Pancreas (tissue), 10 donors: Measurements from ENCODE around the gene COG8. TPM values are rescaled to one million over a fixed set of nuclear protein-coding genes. Genes with fewer than 3 reads are reported as not detected.
"Not testable (repeated sequence)": the region's sequence is repeated elsewhere in the genome, so short reads cannot be mapped to it uniquely, and the experiment has no call there.

Experiments used
- ATAC-seq, 4 donors: fragments of 200-7000 bp; cut with Tn5 transposase; one replicate each; pipeline versions ENCODE4 v1.8.0 to v1.9.1; 2020; ENCODE audit warnings: mild to moderate bottlenecking in 4 of 4, moderate library complexity in 4 of 4
- DNase-seq, 6 donors: peaks; one replicate each; pipeline ENCODE4 v3.0.0-alpha.2; 2020
- FAIRE-seq: peaks from 2 replicates; lab custom pipeline; 2012; peaks lifted over from hg19 to GRCh38; lab: Jason Lieb, UNC
- H3K27ac ChIP-seq, 4 donors: fragments of 200-600 bp; sonication (generic); 1 replicate in 3 of 4; 2 replicates in 1 of 4; pipeline versions ENCODE4 v1.5.0 to v1.8.0; 2020
- H3K27me3 ChIP-seq, 4 donors: fragments of 200-600 bp; one replicate each; pipeline ENCODE4 v1.8.0; 2021
- H3K36me3 ChIP-seq, 3 donors: fragments of 200-600 bp; sonication (generic) in 1 of 3; one replicate each; pipeline versions ENCODE4 v1.5.0 to v1.8.0; 2020 to 2021
- H3K4me1 ChIP-seq, 3 donors: fragments of 200-600 bp; one replicate each; pipeline ENCODE4 v1.8.0; 2021
- H3K4me3 ChIP-seq, 4 donors: fragments of 200-600 bp; sonication (generic) in 2 of 4; one replicate each; pipeline versions ENCODE4 v1.5.0 to v1.8.0; 2020 to 2021
- H3K9me3 ChIP-seq, 4 donors: fragments of 200-600 bp; one replicate each; pipeline ENCODE4 v1.8.0; 2021
- WGBS, 2 donors: extraction: QIAGEN DNeasy Blood & Tissue Kit; methylation state at CpG; one replicate each; pipeline ENCODE4 v1.1.7; 2013; 5-methylcytosine and 5-hydroxymethylcytosine counted together
- intact Hi-C, 3 donors: fragments of 100-400 bp; cut with DNase I; formaldehyde crosslinking; loops; one replicate each; pipeline versions ENCODE4 v1.11.1 to v1.14.2; 2022
- polyA plus RNA-seq, 2 donors: library from polyadenylated mRNA; stranded (reverse); fragments of 200-250 nt; gene quantifications; one replicate each; pipeline ENCODE4 v1.2.3, GENCODE V29; 2013
- total RNA-seq, 6 donors: library from RNA; stranded (reverse); fragmentation: NEBNext Ultra II Directional in 4 of 6; extraction: Animal tissue kit (Norgen Biotek cat#: 25700) in 4 of 6; gene quantifications; one replicate each; pipeline versions ENCODE4 v1.2.1 to v1.2.4, GENCODE V29; 2021 to 2023
- TF ChIP-seq, protein P1 (sequence below), 4 donors: fragments of 200-600 bp; sonication (generic) in 3 of 4; IDR thresholded peaks; one replicate each; pipeline versions ENCODE4 v1.5.0 to v1.8.0; 2021; ENCODE audit warnings: antibody characterized with exemption in 4 of 4
- donor health status: healthy with polysubstance abuse.
- donor health status: DM: no; HTN: no; CAD: no; lungs with moderate emphysema.
- donor health status: DM: no; HTN: no; CAD: no.
- donor health status: control.
- donor health status: control.
- donor health status: Bipolar disorder and iron deficiency.
- donor health status: DM: yes; HTN: yes; CAD: no.
- donor health status: DM: no; HTN: no; CAD: no.
- donor health status: DM: no; HTN: no; CAD: no.
- donor health status: DM: yes; HTN: yes; CAD: no.

The COG8 gene
- total and polyA plus RNA-seq, 8 donors = 16.2 to 29.0 (median 20.4) TPM

DNA sequence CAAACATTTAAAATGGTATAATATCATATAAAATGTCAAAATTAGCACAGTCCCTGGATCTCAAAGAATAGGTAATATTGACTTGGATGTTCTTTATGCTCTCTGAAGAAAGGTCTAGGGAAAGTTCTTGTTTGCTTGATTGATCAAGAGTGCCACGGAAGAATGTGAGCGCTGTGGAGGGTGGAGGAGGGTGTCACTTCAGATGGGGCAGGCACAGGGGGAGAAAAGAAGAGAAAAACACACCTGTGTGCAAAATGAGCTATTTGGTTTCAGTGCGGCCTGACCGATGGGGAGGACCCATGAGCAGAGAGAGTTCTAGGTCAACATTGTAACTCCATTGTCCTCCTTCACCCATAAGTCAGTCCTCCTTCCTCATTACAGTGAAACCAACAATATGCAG, 37.1 kb downstream of the COG8 start:
- FAIRE-seq = no peak
- DNase-seq = no peak
- WGBS, 2 donors = 91% methylated on average over 4 of the region's 4 CpGs
- H3K9me3 ChIP-seq = no peaks in the 10 kb centered on the region
- ATAC-seq = no peak
- TF ChIP-seq, protein P1, sequence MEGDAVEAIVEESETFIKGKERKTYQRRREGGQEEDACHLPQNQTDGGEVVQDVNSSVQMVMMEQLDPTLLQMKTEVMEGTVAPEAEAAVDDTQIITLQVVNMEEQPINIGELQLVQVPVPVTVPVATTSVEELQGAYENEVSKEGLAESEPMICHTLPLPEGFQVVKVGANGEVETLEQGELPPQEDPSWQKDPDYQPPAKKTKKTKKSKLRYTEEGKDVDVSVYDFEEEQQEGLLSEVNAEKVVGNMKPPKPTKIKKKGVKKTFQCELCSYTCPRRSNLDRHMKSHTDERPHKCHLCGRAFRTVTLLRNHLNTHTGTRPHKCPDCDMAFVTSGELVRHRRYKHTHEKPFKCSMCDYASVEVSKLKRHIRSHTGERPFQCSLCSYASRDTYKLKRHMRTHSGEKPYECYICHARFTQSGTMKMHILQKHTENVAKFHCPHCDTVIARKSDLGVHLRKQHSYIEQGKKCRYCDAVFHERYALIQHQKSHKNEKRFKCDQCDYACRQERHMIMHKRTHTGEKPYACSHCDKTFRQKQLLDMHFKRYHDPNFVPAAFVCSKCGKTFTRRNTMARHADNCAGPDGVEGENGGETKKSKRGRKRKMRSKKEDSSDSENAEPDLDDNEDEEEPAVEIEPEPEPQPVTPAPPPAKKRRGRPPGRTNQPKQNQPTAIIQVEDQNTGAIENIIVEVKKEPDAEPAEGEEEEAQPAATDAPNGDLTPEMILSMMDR (IDR thresholded peaks at IDR 0.05) = no peak
- H3K4me3 ChIP-seq = no peak overlapping the region
- no peaks in the 10 kb centered on the region for H3K4me1 ChIP-seq
- intact Hi-C loops = no loop called here
- H3K27me3 ChIP-seq = no peaks in the 10 kb centered on the region
- H3K36me3 ChIP-seq = no peaks in the 10 kb centered on the region
- H3K27ac ChIP-seq = no peak overlapping the region

DNA sequence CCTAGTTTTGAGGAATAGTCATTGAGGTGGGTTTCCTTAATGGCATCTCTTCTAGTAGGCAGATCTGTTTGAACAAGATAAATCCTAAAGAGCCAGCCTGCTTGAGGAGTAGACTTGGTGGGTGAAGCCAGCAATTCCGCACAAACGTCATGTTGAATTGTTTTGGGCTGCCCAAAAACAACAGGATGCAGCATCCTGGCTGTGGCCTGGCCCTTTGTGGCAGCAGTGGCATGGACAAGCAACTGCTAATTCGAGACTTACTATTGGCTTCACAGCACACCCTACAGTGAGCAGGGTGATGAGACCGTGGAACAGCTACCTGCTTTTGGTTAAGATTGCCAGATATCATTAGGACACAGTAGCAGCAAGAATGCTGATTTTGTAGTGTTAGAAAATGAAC, 37.5 kb downstream of the COG8 start:
- ATAC-seq = no peak
- H3K36me3 ChIP-seq = no peaks in the 10 kb centered on the region
- WGBS, 2 donors = 89 to 94% methylated on average over 4 of the region's 4 CpGs
- no peak for FAIRE-seq
- DNase-seq = no peak
- H3K27me3 ChIP-seq = no peaks in the 10 kb centered on the region
- no peaks in the 10 kb centered on the region for H3K9me3 ChIP-seq
- H3K27ac ChIP-seq = no peak overlapping the region
- no peak overlapping the region for H3K4me3 ChIP-seq
- intact Hi-C loops = no loop called here
- no peaks in the 10 kb centered on the region for H3K4me1 ChIP-seq
- TF ChIP-seq, protein P1 (IDR thresholded peaks at IDR 0.05) = no peak

DNA sequence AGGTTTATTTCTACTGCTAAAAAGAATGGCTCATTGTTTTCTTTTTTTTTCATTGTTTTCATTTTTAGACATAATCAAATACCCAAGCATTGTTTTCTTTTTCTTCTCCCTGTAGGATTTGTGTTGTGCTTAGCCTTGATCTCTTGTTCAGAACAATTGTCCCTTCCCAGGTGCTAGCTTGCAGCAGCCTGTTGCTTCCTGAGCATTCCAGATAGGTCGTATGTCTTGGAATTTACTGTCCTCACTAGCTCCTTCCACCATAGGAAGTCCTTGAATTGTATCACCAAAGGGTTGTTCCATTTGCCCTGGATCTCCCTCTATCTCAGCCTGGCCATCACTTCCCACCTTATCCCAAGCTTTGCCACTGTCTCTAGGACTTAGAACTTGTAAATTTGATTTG, 38.2 kb downstream of the COG8 start:
- DNase-seq = no peak
- Histone ChIP-seq H3K4me3 (no peak overlapping the region), H3K36me3 (no peaks in the 10 kb centered on the region), H3K27me3 (no peaks in the 10 kb centered on the region), H3K9me3 (no peaks in the 10 kb centered on the region), H3K4me1 (no peaks in the 10 kb centered on the region), H3K27ac (no peak overlapping the region)
- 67 to 80% methylated on average over 1 of the region's 1 CpG for WGBS, 2 donors
- intact Hi-C loops = no loop called here
- no peak for ATAC-seq
- no peak for FAIRE-seq
- TF ChIP-seq, protein P1 (IDR thresholded peaks at IDR 0.05) = no peak

DNA sequence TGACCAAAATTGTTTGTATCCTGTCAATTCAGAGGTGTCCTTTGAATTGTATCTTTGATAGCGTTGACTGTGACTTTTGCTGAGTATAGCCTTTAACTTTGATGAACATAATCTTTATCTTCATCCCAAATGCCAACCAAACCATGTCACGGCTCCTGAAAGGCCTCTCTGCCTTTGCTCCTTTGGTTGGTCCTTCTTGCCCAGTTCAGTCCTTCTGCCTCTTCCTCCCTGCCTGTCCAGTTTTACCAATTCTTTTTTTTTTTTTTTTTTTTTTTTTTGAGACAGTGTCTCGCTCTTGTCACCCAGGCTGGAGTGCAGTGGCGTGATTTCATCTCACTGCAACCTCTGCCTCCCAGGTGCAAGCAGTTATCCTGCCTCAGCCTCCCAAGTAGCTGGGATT, 41.1 kb downstream of the COG8 start:
- FAIRE-seq (no peak), ATAC-seq (no peak), DNase-seq (no peak)
- no peaks in the 10 kb centered on the region for H3K36me3 ChIP-seq
- no peaks in the 10 kb centered on the region for H3K4me1 ChIP-seq
- WGBS, 2 donors = 93 to 99% methylated on average over 4 of the region's 4 CpGs
- intact Hi-C loops = no loop called here
- H3K27ac ChIP-seq = no peak overlapping the region
- TF ChIP-seq, protein P1 (IDR thresholded peaks at IDR 0.05) = no peak
- H3K27me3 ChIP-seq = no peaks in the 10 kb centered on the region
- no peaks in the 10 kb centered on the region for H3K9me3 ChIP-seq
- H3K4me3 ChIP-seq = no peak overlapping the region

DNA sequence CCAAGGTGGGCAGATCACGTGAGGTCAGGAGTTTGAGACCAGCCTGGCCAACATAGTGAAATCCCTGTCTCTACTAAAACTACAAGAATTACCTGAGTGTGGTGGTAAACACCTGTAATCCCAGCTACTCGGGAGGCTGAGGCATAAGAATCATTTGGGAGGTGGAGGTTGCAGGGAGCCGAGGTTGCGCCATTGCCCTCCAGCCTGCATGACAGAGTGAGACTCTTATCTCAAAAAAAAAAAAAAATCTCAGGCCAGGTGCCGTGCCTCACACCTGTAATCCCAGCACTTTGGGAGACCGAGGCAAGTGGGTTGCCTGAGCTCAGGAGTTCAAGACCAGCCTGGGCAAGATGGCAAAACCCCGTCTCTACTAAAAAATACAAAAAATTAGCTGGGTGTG, 42.6 kb downstream of the COG8 start:
- FAIRE-seq, intact Hi-C loops, H3K9me3 ChIP-seq, H3K27ac ChIP-seq, DNase-seq, ATAC-seq, H3K4me3 ChIP-seq, H3K36me3 ChIP-seq, H3K27me3 ChIP-seq, H3K4me1 ChIP-seq: not testable (repeated sequence)
- WGBS, 2 donors = 96 to 97% methylated on average over 7 of the region's 7 CpGs

DNA sequence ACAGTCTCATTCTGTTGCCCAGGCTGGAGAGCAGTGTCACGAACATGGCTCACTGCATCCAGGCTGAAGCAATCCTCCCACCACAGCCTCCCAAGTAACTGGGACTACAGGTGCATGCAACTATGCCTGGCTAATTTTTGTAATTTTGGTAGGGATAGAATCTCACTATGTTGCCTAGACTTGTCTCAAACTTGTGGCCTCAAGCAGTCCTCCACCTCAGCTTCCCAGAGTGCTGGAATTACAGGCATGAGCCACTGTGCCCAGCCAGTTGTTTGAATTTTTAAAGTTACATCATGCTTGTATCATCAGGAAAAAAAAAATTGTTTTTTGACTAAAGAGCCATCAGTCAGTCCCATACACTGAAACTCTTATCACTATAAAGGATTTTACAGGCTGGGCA, 45.3 kb downstream of the COG8 start:
- Histone ChIP-seq H3K4me3 (no peak overlapping the region), H3K36me3 (no peaks in the 10 kb centered on the region), H3K27ac (no peak overlapping the region), H3K27me3 (no peaks in the 10 kb centered on the region), H3K4me1 (no peaks in the 10 kb centered on the region), H3K9me3 (no peaks in the 10 kb centered on the region)
- intact Hi-C loops = no loop called here
- no peak for DNase-seq
- no peak for FAIRE-seq
- TF ChIP-seq, protein P1 (IDR thresholded peaks at IDR 0.05) = no peak
- ATAC-seq = no peak
- WGBS, 2 donors = 89 to 94% methylated on average over 1 of the region's 1 CpG
